Keratinocyte (primary cell): ENCODE results near the gene RFX2. TPM values are rescaled to one million over a fixed set of nuclear protein-coding genes. Genes with fewer than 3 reads are reported as not detected.

Experiments
- DNase-seq: peaks from one replicate; pipeline ENCODE4 v3.0.0-alpha.2; 2011; ENCODE audit warnings: low read depth, missing footprints, low spot score
- FAIRE-seq: peaks from 2 replicates; lab custom pipeline; 2011; peaks lifted over from hg19 to GRCh38; lab: Jason Lieb, UNC
- H2AFZ ChIP-seq: 2 replicates; pipeline ENCODE4 v1.6.0; 2012; ENCODE audit warnings: low read length, control low read depth, inconsistent platforms; ENCODE audit not compliant: control insufficient read depth
- H3K27ac ChIP-seq: 2 replicates; pipeline ENCODE4 v1.5.1; 2011; ENCODE audit warnings: low read length; ENCODE audit not compliant: control insufficient read depth, insufficient read depth
- H3K27me3 ChIP-seq: 3 replicates; pipeline ENCODE4 v1.6.0; 2011; ENCODE audit warnings: low read length; ENCODE audit not compliant: control insufficient read depth, insufficient read depth; ENCODE audit errors: extremely low read depth
- H3K36me3 ChIP-seq, 2 experiments: 2 replicates in 1 of 2; 3 replicates in 1 of 2; pipeline ENCODE4 v1.5.1; 2011; ENCODE audit warnings: low read length in 2 of 2, mild to moderate bottlenecking in 1 of 2; ENCODE audit not compliant: control insufficient read depth in 2 of 2, insufficient read depth in 2 of 2; ENCODE audit errors: extremely low read depth in 1 of 2
- H3K4me1 ChIP-seq: 3 replicates; pipeline ENCODE4 v1.5.1; 2011; ENCODE audit warnings: low read length; ENCODE audit not compliant: control insufficient read depth, insufficient read depth; ENCODE audit errors: extremely low read depth
- H3K4me2 ChIP-seq: 3 replicates; pipeline ENCODE4 v1.6.0; 2011; ENCODE audit warnings: low read depth, low read length; ENCODE audit not compliant: control insufficient read depth, insufficient read depth; ENCODE audit errors: extremely low read depth
- H3K4me3 ChIP-seq, 3 experiments: fragments of 200-600 bp in 1 of 3; sonication (generic) in 1 of 3; 2 replicates in 2 of 3; 3 replicates in 1 of 3; pipeline ENCODE4 v1.5.1; 2011 to 2016; ENCODE audit warnings: low read length in 3 of 3, mild to moderate bottlenecking in 3 of 3, control low read depth in 2 of 3, inconsistent platforms in 1 of 3, low read depth in 1 of 3, mixed read lengths in 1 of 3, mixed run types in 1 of 3, moderate library complexity in 1 of 3; ENCODE audit not compliant: control insufficient read depth in 2 of 3, insufficient read depth in 2 of 3; ENCODE audit errors: extremely low read depth in 1 of 3
- H3K79me2 ChIP-seq: 2 replicates; pipeline ENCODE4 v1.6.0; 2012; ENCODE audit warnings: low read length; ENCODE audit not compliant: control insufficient read depth, insufficient read depth
- H3K9ac ChIP-seq: 3 replicates; pipeline ENCODE4 v1.6.0; 2011; ENCODE audit warnings: low read length; ENCODE audit not compliant: control insufficient read depth, insufficient read depth; ENCODE audit errors: extremely low read depth
- H3K9me1 ChIP-seq: 3 replicates; pipeline ENCODE4 v1.6.0; 2011; ENCODE audit warnings: low read length; ENCODE audit not compliant: control insufficient read depth, insufficient read depth; ENCODE audit errors: extremely low read depth
- H3K9me3 ChIP-seq: 2 replicates; pipeline ENCODE4 v1.5.1; 2012; ENCODE audit warnings: low read depth, low read length; ENCODE audit not compliant: control insufficient read depth
- H4K20me1 ChIP-seq: 3 replicates; pipeline ENCODE4 v1.6.0; 2011; ENCODE audit warnings: low read length; ENCODE audit not compliant: control insufficient read depth, insufficient read depth; ENCODE audit errors: extremely low read depth
- CTCF ChIP-seq, 3 experiments: IDR thresholded peaks in 1 of 3; conservative IDR thresholded peaks in 1 of 3; optimal IDR thresholded peaks in 1 of 3; 2 replicates in 2 of 3; 3 replicates in 1 of 3; pipeline versions ENCODE3 to v1.5.1; 2011; ENCODE audit warnings: low read length in 3 of 3, mild to moderate bottlenecking in 3 of 3, moderate library complexity in 2 of 3, control low read depth in 1 of 3, inconsistent platforms in 1 of 3; ENCODE audit not compliant: insufficient read depth in 2 of 3; ENCODE audit errors: extremely low read depth in 1 of 3
- dilution Hi-C: fragments of 300-500 bp; cut with MboI; formaldehyde crosslinking; loops from one replicate; pipeline ENCODE4 v1.7.0; 2020; ENCODE audit warnings: low sequenced_read_pairs; ENCODE audit not compliant: extremely low pct_ligation_motif_present
- polyA plus RNA-seq, 5 experiments: library from polyadenylated mRNA; depleted of rRNA in 3 of 5; stranded (reverse) in 3 of 5; stranded (forward) in 1 of 5; unstranded in 1 of 5; fragments of >200 nt; gene quantifications; 1 replicate in 1 of 5; 2 replicates in 3 of 5; 3 replicates in 1 of 5; pipeline versions ENCODE4 v1.2.1 to v1.2.3, GENCODE V29; 2011 to 2012; ENCODE audit warnings: missing spikeins in 2 of 5, low read depth in 1 of 5, low replicate concordance in 1 of 5

RFX2 gene
- polyA plus RNA-seq, 1 donor (not counting 4 experiments of a cell fraction or from before 2014, with no cell fraction given) = 5.8 TPM

GRCh38 chr19:6078068-6078467, 32.2 kb downstream of the RFX2 start:
- H3K4me3 ChIP-seq = no peak overlapping the region
- no peaks in the 10 kb centered on the region for H3K9me1 ChIP-seq
- dilution Hi-C loops = no loop called here
- H3K9ac ChIP-seq = no peak overlapping the region
- no peaks in the 10 kb centered on the region for H3K27me3 ChIP-seq
- H3K79me2 ChIP-seq = peaks cover 16% of the 10 kb centered on the region
- no peaks in the 10 kb centered on the region for H4K20me1 ChIP-seq
- DNase-seq (no peak), FAIRE-seq (no peak)
- H3K36me3 ChIP-seq = peaks cover 2 to 5% of the 10 kb centered on the region in 2 experiments
- no peaks in the 10 kb centered on the region for H3K9me3 ChIP-seq
- no peak overlapping the region for H2AFZ ChIP-seq
- H3K27ac ChIP-seq = peak overlapping the region; percentile 28
- no peak for TF ChIP-seq CTCF (optimal IDR thresholded peaks at IDR 0.05 in 1 of 3, IDR thresholded peaks at IDR 0.05 in 1 of 3, conservative IDR thresholded peaks at IDR 0.05 in 1 of 3; ENCODE audit: extremely low read depth in 1 of 3, insufficient read depth in 2 of 3, low read length in 3 of 3)
- no peak overlapping the region for H3K4me2 ChIP-seq
- H3K4me1 ChIP-seq = peaks cover 19% of the 10 kb centered on the region

GRCh38 chr19:6076675-6077463, 33.4 kb downstream of the RFX2 start:
- dilution Hi-C loops = no loop called here
- no peaks in the 10 kb centered on the region for H3K9me3 ChIP-seq
- H3K27ac ChIP-seq = peak overlapping the region; percentile 98
- peaks cover 2 to 5% of the 10 kb centered on the region in 2 experiments for H3K36me3 ChIP-seq
- DNase-seq = no peak
- H2AFZ ChIP-seq = peak overlapping the region; percentile 17
- peak overlapping the region in 2 of 3 experiments; percentile 40 to 47 for H3K4me3 ChIP-seq
- no peaks in the 10 kb centered on the region for H4K20me1 ChIP-seq
- H3K27me3 ChIP-seq = no peaks in the 10 kb centered on the region
- peak overlapping the region; percentile 82 for H3K9ac ChIP-seq
- no peak for TF ChIP-seq CTCF (optimal IDR thresholded peaks at IDR 0.05 in 1 of 3, IDR thresholded peaks at IDR 0.05 in 1 of 3, conservative IDR thresholded peaks at IDR 0.05 in 1 of 3; ENCODE audit: extremely low read depth in 1 of 3, insufficient read depth in 2 of 3, low read length in 3 of 3)
- peaks cover 16% of the 10 kb centered on the region for H3K79me2 ChIP-seq
- peaks cover 19% of the 10 kb centered on the region for H3K4me1 ChIP-seq
- H3K9me1 ChIP-seq = no peaks in the 10 kb centered on the region
- peak overlapping the region; percentile 81 for H3K4me2 ChIP-seq
- FAIRE-seq = peak; percentile 97
